Ovary (tissue), 9 donors: Measurements from ENCODE around the gene LRRN4CL. TPM values are rescaled to one million over a fixed set of nuclear protein-coding genes. Genes with fewer than 3 reads are reported as not detected.
A peak's percentile ranks its signal among the peaks of the same experiment; 100 is the strongest.

Experiments used
- DNase-seq, 5 donors: peaks; one replicate each; pipeline ENCODE4 v3.0.0-alpha.2; 2019 to 2020
- H3K27ac ChIP-seq, 2 donors: fragments of 200-600 bp; one replicate each; pipeline versions ENCODE4 v1.5.1 to v1.8.0; 2019 to 2022
- H3K27me3 ChIP-seq: fragments of 200-600 bp; one replicate; pipeline ENCODE4 v1.8.0; 2022
- H3K36me3 ChIP-seq: fragments of 200-600 bp; sonication (generic); one replicate; pipeline ENCODE4 v1.5.1; 2019
- H3K4me1 ChIP-seq: one replicate; pipeline ENCODE4 v1.8.1; 2013; ENCODE audit warnings: mild to moderate bottlenecking, moderate library complexity; ENCODE audit not compliant: insufficient read depth
- H3K4me3 ChIP-seq: fragments of 200-600 bp; sonication (generic); one replicate; pipeline ENCODE4 v1.5.1; 2017
- H3K9me3 ChIP-seq, 2 donors: fragments of 200-600 bp in 1 of 2; sonication (generic) in 1 of 2; one replicate each; pipeline versions ENCODE4 v1.5.1 to v1.8.1; 2013 to 2019; ENCODE audit warnings: mild to moderate bottlenecking in 1 of 2, moderate library complexity in 1 of 2
- EP300 ChIP-seq: sonication (generic); formaldehyde crosslinking; IDR thresholded peaks from one replicate; pipeline ENCODE4 v1.6.1; 2017; ENCODE audit warnings: antibody characterized with exemption
- POLR2A ChIP-seq: fragments of 450-650 bp; IDR thresholded peaks from one replicate; pipeline ENCODE4 v1.6.1; 2017; ENCODE audit warnings: antibody characterized with exemption, mild to moderate bottlenecking, moderate library complexity
- WGBS, 3 donors: extraction: QIAGEN DNeasy Blood & Tissue Kit in 1 of 3; methylation state at CpG; one replicate each; pipeline versions ENCODE4 v1.1.5 to v1.1.7; 2013 to 2017; 5-methylcytosine and 5-hydroxymethylcytosine counted together
- intact Hi-C, 4 donors: fragments of 100-400 bp; cut with DNase I; formaldehyde crosslinking; loops; one replicate each; pipeline versions ENCODE4 v1.11.0 to v1.15.1; 2022 to 2023
- polyA plus RNA-seq, 2 donors: library from polyadenylated mRNA; stranded (reverse); fragments of 200-250 nt in 1 of 2; fragments of 350-450 nt in 1 of 2; fragmentation: Illumina TruSeq in 1 of 2; extraction: RNeasy Lipid Tissue Mini Kit (QIAGEN cat#74804) in 1 of 2; gene quantifications; one replicate each; pipeline ENCODE4 v1.2.3, GENCODE V29; 2013 to 2014
- small RNA-seq: library from RNA; depleted of rRNA; stranded (forward); fragments of <200 nt; gene quantifications from one replicate; pipeline ENCODE3, GENCODE V24; 2016
- total RNA-seq, 7 donors: library from RNA; depleted of rRNA in 2 of 7; stranded (reverse); fragments of >200 nt in 2 of 7; fragmentation: NEBNext Ultra II Directional in 3 of 7; extraction: Animal tissue kit (Norgen Biotek cat#: 25700) in 3 of 7; gene quantifications; one replicate each; pipeline versions ENCODE4 v1.1.0 to v1.2.4, GENCODE V29; 2016 to 2023
- TF ChIP-seq, protein P1 (sequence below), 3 donors: fragments of 450-650 bp in 2 of 3; fragments of 200-600 bp in 1 of 3; IDR thresholded peaks; one replicate each; pipeline versions ENCODE4 v1.5.1 to v1.8.0; 2016 to 2022; ENCODE audit warnings: antibody characterized with exemption in 3 of 3, mild to moderate bottlenecking in 1 of 3
- donor health status: DM: no; HTN: no; CAD: no; lungs with moderate emphysema.
- donor health status: DM: no; HTN: no; CAD: no.
- donor health status: Bipolar disorder and iron deficiency.
- donor health status: DM: yes; HTN: yes; CAD: no.
- donor health status: DM: no; HTN: no; CAD: no.
- donor health status: DM: yes; HTN: yes; CAD: no.

LRRN4CL gene
- total and polyA plus RNA-seq, 9 donors, result 18.5 to 38.6 (median 25.5) TPM

DNA sequence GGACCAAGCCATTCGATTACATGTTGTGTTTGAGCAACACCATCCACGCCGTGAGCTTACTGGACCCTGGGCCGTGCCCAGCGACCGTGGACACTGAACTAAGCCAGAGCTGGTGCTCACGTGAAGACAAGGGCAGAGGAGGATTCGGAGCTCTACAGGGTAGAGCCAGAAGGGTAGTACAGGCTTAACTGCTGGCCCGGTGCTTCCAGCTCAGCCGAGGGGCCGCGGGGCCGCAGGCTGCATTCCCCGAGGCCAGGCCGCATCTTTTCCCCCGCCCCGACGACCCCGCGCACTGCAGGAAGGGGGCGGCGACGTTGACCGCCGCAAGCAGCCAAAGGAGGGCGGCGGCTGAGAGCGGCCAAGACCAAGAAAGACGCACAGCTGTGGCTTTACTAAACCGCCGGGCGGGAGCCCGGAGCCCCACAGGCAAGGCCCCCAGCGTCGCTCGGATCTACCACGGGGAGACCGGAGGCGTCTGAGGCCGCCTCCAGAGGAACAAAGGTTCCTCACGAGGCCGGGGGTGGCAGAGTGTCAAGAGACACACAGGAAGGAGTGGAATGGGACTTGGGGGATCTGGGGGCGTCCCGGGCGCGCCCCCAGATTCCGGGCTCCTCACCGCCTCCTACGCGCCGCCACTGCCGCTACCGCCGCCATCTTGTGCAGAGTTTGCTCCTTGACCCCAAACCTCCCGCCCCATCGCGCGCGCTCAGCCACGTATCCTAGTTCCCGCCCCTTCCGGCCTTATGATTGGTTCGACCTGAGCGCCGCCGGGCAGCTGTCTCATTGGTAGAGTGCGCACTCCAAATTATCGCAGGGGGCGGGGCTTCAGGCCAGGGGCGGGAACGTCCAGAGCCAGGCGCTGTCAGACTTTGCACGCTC, 43.1 kb downstream of the LRRN4CL start, which contains the start of gene GANAB:
GANAB (minus strand) TSS at position 668 of the 879 bp plus-strand sequence; CDS start at position 654, 14 bp downstream.
- intact Hi-C loops, result loop anchor here in 1 of 4 donors (2.0 kb wide), 1 partner anchor 23 kb away; no protein-coding TSS in a partner anchor
- H3K27ac ChIP-seq, result peak within 1 kb of the TSS; percentile 69 to 87
- peaks cover 4% of the 10 kb centered on the region for H3K4me1 ChIP-seq
- H3K9me3 ChIP-seq, result no peaks in the 10 kb centered on the region
- TF ChIP-seq POLR2A, result peak; percentile 81
- TF ChIP-seq, protein P1, sequence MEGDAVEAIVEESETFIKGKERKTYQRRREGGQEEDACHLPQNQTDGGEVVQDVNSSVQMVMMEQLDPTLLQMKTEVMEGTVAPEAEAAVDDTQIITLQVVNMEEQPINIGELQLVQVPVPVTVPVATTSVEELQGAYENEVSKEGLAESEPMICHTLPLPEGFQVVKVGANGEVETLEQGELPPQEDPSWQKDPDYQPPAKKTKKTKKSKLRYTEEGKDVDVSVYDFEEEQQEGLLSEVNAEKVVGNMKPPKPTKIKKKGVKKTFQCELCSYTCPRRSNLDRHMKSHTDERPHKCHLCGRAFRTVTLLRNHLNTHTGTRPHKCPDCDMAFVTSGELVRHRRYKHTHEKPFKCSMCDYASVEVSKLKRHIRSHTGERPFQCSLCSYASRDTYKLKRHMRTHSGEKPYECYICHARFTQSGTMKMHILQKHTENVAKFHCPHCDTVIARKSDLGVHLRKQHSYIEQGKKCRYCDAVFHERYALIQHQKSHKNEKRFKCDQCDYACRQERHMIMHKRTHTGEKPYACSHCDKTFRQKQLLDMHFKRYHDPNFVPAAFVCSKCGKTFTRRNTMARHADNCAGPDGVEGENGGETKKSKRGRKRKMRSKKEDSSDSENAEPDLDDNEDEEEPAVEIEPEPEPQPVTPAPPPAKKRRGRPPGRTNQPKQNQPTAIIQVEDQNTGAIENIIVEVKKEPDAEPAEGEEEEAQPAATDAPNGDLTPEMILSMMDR (IDR thresholded peaks at IDR 0.05), result no peak
- no peaks in the 10 kb centered on the region for H3K27me3 ChIP-seq
- 0% methylated on average over 61 to 73 of the region's 73 CpGs for WGBS, 3 donors
- peak within 1 kb of the TSS; percentile 85 for H3K4me3 ChIP-seq
- peak; percentile 98 to 99 (median 99) for DNase-seq
- peaks cover 2% of the 10 kb centered on the region for H3K36me3 ChIP-seq

DNA sequence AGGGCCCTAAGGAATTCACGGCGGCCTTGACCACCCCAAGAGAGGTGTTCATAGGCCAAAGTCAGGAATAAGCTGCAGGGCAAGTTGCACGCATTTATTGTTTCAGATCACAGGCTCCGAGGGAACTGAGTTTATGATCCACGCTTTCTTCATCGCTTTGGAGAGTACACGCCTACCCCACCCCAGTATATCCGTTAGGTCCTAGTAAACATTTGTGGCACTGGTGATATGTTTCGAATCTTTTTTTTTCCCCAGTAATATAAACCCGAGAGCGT, 43.7 kb downstream of the LRRN4CL start:
- Histone ChIP-seq H3K27me3 (no peaks in the 10 kb centered on the region), H3K9me3 (no peaks in the 10 kb centered on the region), H3K27ac (peak overlapping the region in 1 of 2 donors; percentile 87), H3K36me3 (peaks cover 2% of the 10 kb centered on the region), H3K4me1 (peaks cover 4% of the 10 kb centered on the region), H3K4me3 (peak overlapping the region; percentile 85)
- WGBS, 3 donors, result 7 to 11% (median 7%) methylated on average over 11 of the region's 11 CpGs
- intact Hi-C loops, result no loop called here
- no peak for DNase-seq
- TF ChIP-seq, protein P1 (IDR thresholded peaks at IDR 0.05), result no peak
- TF ChIP-seq EP300, result no peak
- no peak for TF ChIP-seq POLR2A

DNA sequence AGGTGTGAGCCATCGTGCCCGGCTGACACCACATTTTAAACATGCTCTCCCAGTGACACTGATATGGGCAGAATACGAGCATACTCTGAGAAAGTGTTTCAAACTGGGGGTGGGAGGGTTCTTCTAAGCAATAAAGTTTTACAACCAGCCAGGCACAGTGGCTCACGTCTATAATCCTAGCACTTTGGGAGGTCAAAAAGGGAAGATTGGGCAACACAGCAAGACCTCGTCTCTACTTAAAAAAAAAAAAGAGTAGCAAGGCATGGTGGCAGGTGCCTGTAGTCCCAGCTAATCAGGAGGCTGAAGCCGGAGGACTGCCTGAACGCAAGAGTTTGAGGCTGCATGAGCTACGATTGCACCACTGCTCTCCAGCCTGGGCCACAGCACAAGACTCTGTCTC, 45.1 kb downstream of the LRRN4CL start:
- H3K9me3 ChIP-seq, result no peaks in the 10 kb centered on the region
- 70 to 81% (median 78%) methylated on average over 8 of the region's 8 CpGs for WGBS, 3 donors
- no peaks in the 10 kb centered on the region for H3K27me3 ChIP-seq
- H3K36me3 ChIP-seq, result peaks cover 2% of the 10 kb centered on the region
- intact Hi-C loops, result no loop called here
- TF ChIP-seq EP300 (no peak), POLR2A (no peak)
- TF ChIP-seq, protein P1 (IDR thresholded peaks at IDR 0.05), result no peak
- no peak overlapping the region for H3K4me3 ChIP-seq
- peaks cover 4% of the 10 kb centered on the region for H3K4me1 ChIP-seq
- no peak for DNase-seq
- H3K27ac ChIP-seq, result no peak overlapping the region

Small RNA genes lying within 50 kb of the gene (small RNA-seq; reads per million reads assigned to genes)
- not detected for gene SNORA57

Other genes with a start within 250 kb of the LRRN4CL start
- 100 to 1,000 TPM; 353 to 699 (median 607) TPM for gene AHNAK, start 142.7 kb downstream of the LRRN4CL start, total RNA-seq
- 100 to 1,000 TPM; 114 to 376 TPM for gene AHNAK, start 142.7 kb downstream of the LRRN4CL start, polyA plus RNA-seq
- gene EEF1G, start 115.6 kb downstream of the LRRN4CL start, total RNA-seq, result 1,000 to 10,000 TPM; 2,147 to 3,018 (median 2,446) TPM
- gene EEF1G, start 115.6 kb downstream of the LRRN4CL start, polyA plus RNA-seq, result 1,000 to 10,000 TPM; 2,476 to 3,023 TPM
- 10 to 100 TPM in 5 of 7 donors, 1 to 10 TPM in 2; 6.9 to 27.3 (median 21.1) TPM for gene TUT1, start 98.0 kb downstream of the LRRN4CL start, total RNA-seq
- 10 to 100 TPM in 1 of 2 donors, 1 to 10 TPM in 1; 5.9 to 18.3 TPM for gene TUT1, start 98.0 kb downstream of the LRRN4CL start, polyA plus RNA-seq
- gene MTA2, start 87.7 kb downstream of the LRRN4CL start, total RNA-seq, result 100 to 1,000 TPM in 3 of 7 donors, 10 to 100 TPM in 4; 41.5 to 130 (median 89.8) TPM
- 10 to 100 TPM; 54.2 to 90.4 TPM for gene MTA2, start 87.7 kb downstream of the LRRN4CL start, polyA plus RNA-seq
- gene EML3, start 76.8 kb downstream of the LRRN4CL start, total RNA-seq, result 100 to 1,000 TPM in 3 of 7 donors, 10 to 100 TPM in 4; 38.1 to 138 (median 96.0) TPM
- 10 to 100 TPM; 29.9 to 59.1 TPM for gene EML3, start 76.8 kb downstream of the LRRN4CL start, polyA plus RNA-seq
- 10 to 100 TPM in 4 of 7 donors, 1 to 10 TPM in 3; 9.2 to 22.4 (median 10.8) TPM for gene ROM1, start 76.3 kb downstream of the LRRN4CL start, total RNA-seq
- 10 to 100 TPM; 10.4 to 15.9 TPM for gene ROM1, start 76.3 kb downstream of the LRRN4CL start, polyA plus RNA-seq
- 10 to 100 TPM; 16.6 to 56.6 (median 33.9) TPM for gene B3GAT3, start 67.5 kb downstream of the LRRN4CL start, total RNA-seq
- gene B3GAT3, start 67.5 kb downstream of the LRRN4CL start, polyA plus RNA-seq, result 10 to 100 TPM in 1 of 2 donors, 1 to 10 TPM in 1; 1.3 to 29.2 TPM
- gene GANAB, start 42.9 kb downstream of the LRRN4CL start, total RNA-seq, result 100 to 1,000 TPM in 5 of 7 donors, 10 to 100 TPM in 2; 91.4 to 278 (median 228) TPM
- 100 to 1,000 TPM; 157 to 280 TPM for gene GANAB, start 42.9 kb downstream of the LRRN4CL start, polyA plus RNA-seq
- gene INTS5, start 36.2 kb downstream of the LRRN4CL start, total RNA-seq, result 10 to 100 TPM; 16.0 to 26.4 (median 21.8) TPM
- gene INTS5, start 36.2 kb downstream of the LRRN4CL start, polyA plus RNA-seq, result 10 to 100 TPM in 1 of 2 donors, 1 to 10 TPM in 1; 4.6 to 12.3 TPM
- 10 to 100 TPM; 24.2 to 62.3 (median 35.1) TPM for gene C11orf98, start 24.3 kb downstream of the LRRN4CL start, total RNA-seq
- gene C11orf98, start 24.3 kb downstream of the LRRN4CL start, polyA plus RNA-seq, result 10 to 100 TPM; 50.8 to 55.5 TPM
- gene CSKMT, start 24.2 kb downstream of the LRRN4CL start, total RNA-seq, result 10 to 100 TPM; 14.2 to 31.5 (median 21.7) TPM
- gene CSKMT, start 24.2 kb downstream of the LRRN4CL start, polyA plus RNA-seq, result 10 to 100 TPM in 1 of 2 donors, 1 to 10 TPM in 1; 3.6 to 16.9 TPM
- 10 to 100 TPM in 2 of 7 donors, 1 to 10 TPM in 5; 7.1 to 13.7 (median 8.9) TPM for gene UQCC3, start 17.9 kb downstream of the LRRN4CL start, total RNA-seq
- gene UQCC3, start 17.9 kb downstream of the LRRN4CL start, polyA plus RNA-seq, result 1 to 10 TPM; 1.6 to 9.6 TPM
- gene LBHD1, start 17.3 kb downstream of the LRRN4CL start, total RNA-seq, result 1 to 10 TPM; 2.4 to 6.0 (median 4.6) TPM
- gene LBHD1, start 17.3 kb downstream of the LRRN4CL start, polyA plus RNA-seq, result 1 to 10 TPM; 2.6 to 5.3 TPM
- 100 to 1,000 TPM; 106 to 239 (median 170) TPM for gene UBXN1, start 10.5 kb downstream of the LRRN4CL start, total RNA-seq
- 100 to 1,000 TPM in 1 of 2 donors, 10 to 100 TPM in 1; 97.6 to 284 TPM for gene UBXN1, start 10.5 kb downstream of the LRRN4CL start, polyA plus RNA-seq
- gene BSCL2, start 17.9 kb upstream of the LRRN4CL start, total RNA-seq, result 100 to 1,000 TPM in 1 of 7 donors, 10 to 100 TPM in 6; 31.4 to 122 (median 57.2) TPM
- 10 to 100 TPM; 49.2 to 57.8 TPM for gene BSCL2, start 17.9 kb upstream of the LRRN4CL start, polyA plus RNA-seq
- under 1 TPM in 5 of 7 donors, not detected in 2; 0.27 to 0.73 (median 0.37) TPM for gene GNG3, start 18.1 kb upstream of the LRRN4CL start, total RNA-seq
- under 1 TPM; 0.18 to 0.30 TPM for gene GNG3, start 18.1 kb upstream of the LRRN4CL start, polyA plus RNA-seq
- 10 to 100 TPM; 11.0 to 50.0 (median 41.2) TPM for gene HNRNPUL2, start 37.9 kb upstream of the LRRN4CL start, total RNA-seq
- gene HNRNPUL2, start 37.9 kb upstream of the LRRN4CL start, polyA plus RNA-seq, result 10 to 100 TPM; 38.0 to 81.2 TPM
- gene TTC9C, start 39.0 kb upstream of the LRRN4CL start, total RNA-seq, result 10 to 100 TPM; 19.4 to 42.9 (median 30.4) TPM
- gene TTC9C, start 39.0 kb upstream of the LRRN4CL start, polyA plus RNA-seq, result 10 to 100 TPM; 30.5 to 53.6 TPM
- gene ZBTB3, start 64.6 kb upstream of the LRRN4CL start, total RNA-seq, result 10 to 100 TPM in 4 of 7 donors, 1 to 10 TPM in 3; 4.4 to 18.2 (median 11.8) TPM
- gene ZBTB3, start 64.6 kb upstream of the LRRN4CL start, polyA plus RNA-seq, result 1 to 10 TPM; 3.5 to 4.5 TPM
- 10 to 100 TPM; 42.1 to 77.0 (median 53.6) TPM for gene POLR2G, start 72.0 kb upstream of the LRRN4CL start, total RNA-seq
- 100 to 1,000 TPM; 100 to 108 TPM for gene POLR2G, start 72.0 kb upstream of the LRRN4CL start, polyA plus RNA-seq
- 10 to 100 TPM; 15.9 to 33.6 (median 26.3) TPM for gene TAF6L, start 81.9 kb upstream of the LRRN4CL start, total RNA-seq
- gene TAF6L, start 81.9 kb upstream of the LRRN4CL start, polyA plus RNA-seq, result 10 to 100 TPM in 1 of 2 donors, 1 to 10 TPM in 1; 5.4 to 26.5 TPM
- gene TMEM179B, start 97.9 kb upstream of the LRRN4CL start, total RNA-seq, result 100 to 1,000 TPM in 1 of 7 donors, 10 to 100 TPM in 6; 32.7 to 101 (median 36.5) TPM
- gene TMEM179B, start 97.9 kb upstream of the LRRN4CL start, polyA plus RNA-seq, result 10 to 100 TPM; 54.4 to 91.7 TPM
- gene TMEM223, start 102.5 kb upstream of the LRRN4CL start, total RNA-seq, result 10 to 100 TPM; 12.0 to 26.9 (median 13.1) TPM
- gene TMEM223, start 102.5 kb upstream of the LRRN4CL start, polyA plus RNA-seq, result 10 to 100 TPM; 13.7 to 15.5 TPM
- gene NXF1, start 115.9 kb upstream of the LRRN4CL start, total RNA-seq, result 10 to 100 TPM; 48.8 to 96.8 (median 77.7) TPM
- gene NXF1, start 115.9 kb upstream of the LRRN4CL start, polyA plus RNA-seq, result 100 to 1,000 TPM in 1 of 2 donors, 10 to 100 TPM in 1; 99.4 to 125 TPM
- 10 to 100 TPM; 33.2 to 60.7 (median 49.1) TPM for gene STX5, start 142.5 kb upstream of the LRRN4CL start, total RNA-seq
- gene STX5, start 142.5 kb upstream of the LRRN4CL start, polyA plus RNA-seq, result 10 to 100 TPM; 39.6 to 50.1 TPM
- not detected for gene TEX54, start 143.3 kb upstream of the LRRN4CL start, total RNA-seq
- not detected for gene TEX54, start 143.3 kb upstream of the LRRN4CL start, polyA plus RNA-seq
- gene WDR74, start 150.1 kb upstream of the LRRN4CL start, total RNA-seq, result 10 to 100 TPM; 36.5 to 70.6 (median 61.1) TPM
- 10 to 100 TPM; 25.1 to 39.4 TPM for gene WDR74, start 150.1 kb upstream of the LRRN4CL start, polyA plus RNA-seq
- gene SLC3A2, start 191.4 kb upstream of the LRRN4CL start, total RNA-seq, result 100 to 1,000 TPM in 3 of 7 donors, 10 to 100 TPM in 4; 69.0 to 430 (median 97.7) TPM
- 100 to 1,000 TPM in 1 of 2 donors, 10 to 100 TPM in 1; 90.0 to 126 TPM for gene SLC3A2, start 191.4 kb upstream of the LRRN4CL start, polyA plus RNA-seq
- not detected for gene CHRM1, start 231.8 kb upstream of the LRRN4CL start, total RNA-seq
- not detected for gene CHRM1, start 231.8 kb upstream of the LRRN4CL start, polyA plus RNA-seq